Right renal pelvis (tissue), 4 donors: ENCODE data around the gene CHAT. TPM values are rescaled to one million over a fixed set of nuclear protein-coding genes. Genes with fewer than 3 reads are reported as not detected.

Experiments used
- DNase-seq, 4 donors: peaks; one replicate each; pipeline ENCODE4 v3.0.0-alpha.2; 2013; ENCODE audit warnings: low read depth in 4 of 4, low spot score in 3 of 4, missing footprints in 1 of 4
- polyA plus RNA-seq, 4 donors: library from polyadenylated mRNA; unstranded; fragments of 120-200 nt; gene quantifications; one replicate each; pipeline ENCODE4 v1.2.1, GENCODE V29; 2013; ENCODE audit not compliant: insufficient read length in 4 of 4

CHAT gene
- polyA plus RNA-seq, 4 donors = not detected

DNA sequence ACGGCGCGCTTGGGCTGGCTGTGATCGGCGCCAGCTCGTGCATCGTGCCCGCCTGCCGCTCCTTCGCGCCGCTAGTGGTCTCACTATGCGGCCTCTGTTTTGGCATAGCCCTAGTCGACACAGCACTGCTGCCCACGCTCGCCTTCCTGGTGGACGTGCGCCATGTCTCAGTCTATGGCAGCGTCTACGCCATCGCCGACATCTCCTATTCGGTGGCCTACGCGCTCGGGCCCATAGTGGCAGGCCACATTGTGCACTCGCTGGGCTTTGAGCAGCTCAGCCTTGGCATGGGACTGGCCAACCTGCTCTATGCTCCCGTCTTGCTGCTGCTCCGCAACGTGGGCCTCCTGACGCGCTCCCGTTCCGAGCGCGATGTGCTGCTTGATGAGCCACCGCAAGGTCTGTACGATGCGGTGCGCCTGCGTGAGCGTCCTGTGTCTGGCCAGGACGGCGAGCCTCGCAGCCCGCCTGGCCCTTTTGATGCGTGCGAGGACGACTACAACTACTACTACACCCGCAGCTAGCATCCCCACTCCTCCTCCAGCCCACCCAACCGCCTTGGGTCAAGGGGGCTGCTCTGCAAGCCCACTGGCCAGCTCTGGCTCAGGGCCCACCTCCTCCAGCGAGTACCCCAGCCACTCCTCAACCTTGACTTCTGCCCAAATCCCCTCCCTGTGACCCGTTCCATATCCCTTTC, 1.9 kb upstream of the CHAT start:
- DNase-seq = no peak

DNA sequence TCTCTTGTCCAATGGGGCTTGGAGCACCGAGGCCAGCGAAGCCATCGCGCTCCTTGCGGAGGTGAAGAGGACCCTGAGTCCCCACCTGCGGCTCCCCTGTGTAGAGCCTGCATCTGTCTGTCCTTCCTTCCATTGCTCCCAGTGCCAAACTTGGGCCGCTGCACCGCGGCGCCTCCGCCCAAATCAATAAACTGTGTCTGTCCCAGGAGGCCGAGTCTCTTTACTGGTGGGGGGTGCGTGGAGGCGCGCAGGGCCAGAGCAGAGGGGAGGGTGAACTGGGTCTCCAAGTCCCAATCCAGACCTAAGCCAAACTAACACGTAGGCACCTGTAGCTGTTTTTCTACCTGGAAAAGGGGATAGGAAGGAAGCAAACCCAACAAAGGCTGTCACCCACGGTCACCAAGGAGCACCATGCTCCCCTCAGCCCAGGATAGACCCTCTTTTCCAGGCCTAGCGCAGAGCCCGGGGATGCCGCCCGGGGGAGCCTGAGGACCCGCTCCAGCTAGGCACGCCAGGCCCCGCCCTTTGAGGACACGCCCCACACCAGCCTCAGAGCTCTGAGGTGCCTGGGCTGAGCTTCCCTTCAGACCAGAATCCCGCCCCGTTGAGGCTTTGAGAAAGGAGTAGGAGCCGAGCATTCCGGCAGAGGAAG, 1.2 kb upstream of the CHAT start:
- no peak for DNase-seq

GRCh38 chr10:49613165-49613881, 514 bp upstream of the CHAT start:
- DNase-seq = no peak

GRCh38 chr10:49614242-49615198, 683 bp downstream of the CHAT start:
- DNase-seq = no peak

GRCh38 chr10:49615213-49615612, 1.4 kb downstream of the CHAT start:
- DNase-seq = no peak

- DNase-seq = no peak
Observed at GRCh38 chr10:49615721-49616120, 1.9 kb downstream of the CHAT start.

DNA sequence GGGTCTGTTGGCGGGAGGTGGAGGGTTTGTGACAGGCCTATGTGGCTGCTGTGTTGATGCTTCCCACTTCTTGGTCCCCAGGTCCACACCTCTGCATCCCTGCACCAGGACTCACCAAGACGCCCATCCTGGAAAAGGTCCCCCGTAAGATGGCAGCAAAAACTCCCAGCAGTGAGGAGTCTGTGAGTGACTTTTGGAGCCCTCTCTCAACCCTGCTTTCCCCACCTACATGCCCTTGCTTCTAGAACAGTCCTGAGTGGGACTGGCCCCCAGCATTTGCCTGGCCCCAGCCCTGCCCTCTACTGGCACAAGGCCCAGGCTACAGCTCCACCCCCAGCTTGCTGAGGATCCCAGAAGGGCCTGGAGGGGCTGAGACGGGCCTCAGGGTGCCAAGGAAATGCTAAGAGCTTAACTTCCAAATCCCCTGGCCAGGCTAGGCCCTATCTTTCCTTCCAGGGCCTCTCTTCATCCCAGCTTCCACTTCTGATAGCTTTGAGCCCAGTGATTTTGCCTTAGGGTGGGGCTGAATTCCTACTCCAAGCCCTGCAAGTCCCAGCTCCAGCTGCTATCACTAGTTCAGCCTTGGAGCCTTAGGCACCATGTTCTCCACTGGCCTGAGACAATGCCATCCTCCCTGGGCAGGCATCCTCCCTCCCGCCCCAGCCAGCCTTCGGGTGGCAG, 2.7 kb downstream of the CHAT start:
- DNase-seq = no peak

DNA sequence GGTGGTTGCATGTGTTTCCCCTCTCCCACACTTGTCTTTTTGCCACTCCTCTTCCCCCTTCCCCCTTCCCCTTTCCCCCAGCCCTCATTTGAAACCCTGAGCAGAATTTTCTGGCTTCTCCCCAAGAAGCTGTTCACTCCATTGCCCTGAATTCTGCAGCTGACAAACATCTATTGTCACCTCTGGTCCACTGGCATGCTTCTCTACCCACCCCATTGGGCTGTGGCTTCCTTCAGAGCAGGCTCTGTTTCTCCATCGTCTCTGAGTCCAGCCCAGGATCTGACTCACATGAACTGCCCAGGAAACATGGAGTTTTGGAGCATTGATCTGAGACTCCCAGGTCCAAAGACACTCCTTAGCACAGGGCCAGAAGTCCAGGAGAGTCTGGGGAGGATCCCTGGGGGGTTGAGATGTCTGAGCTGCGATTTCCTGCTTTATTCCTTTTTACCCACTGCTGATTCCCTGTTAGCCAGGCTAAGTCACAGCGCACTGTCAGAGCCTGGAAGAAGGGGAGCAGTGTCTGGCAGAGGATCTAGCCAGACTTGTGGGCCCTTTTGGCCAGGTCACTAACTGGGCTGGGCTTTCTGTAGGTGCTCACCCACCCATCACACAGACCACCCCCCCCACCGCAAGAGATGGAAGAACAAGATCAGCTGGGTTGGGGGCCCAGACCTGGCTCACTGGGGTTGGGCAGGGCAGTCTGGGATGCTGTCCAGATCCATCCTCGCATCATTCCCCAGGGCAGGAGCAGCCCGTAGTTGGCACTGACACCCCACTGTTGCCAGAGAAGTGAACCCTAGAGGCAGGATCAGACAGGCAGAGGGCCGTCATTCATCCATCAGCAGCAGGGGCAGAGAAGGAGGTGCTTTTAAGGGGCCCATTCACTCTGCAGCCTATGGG, 3.5 kb downstream of the CHAT start:
- no peak for DNase-seq

DNA sequence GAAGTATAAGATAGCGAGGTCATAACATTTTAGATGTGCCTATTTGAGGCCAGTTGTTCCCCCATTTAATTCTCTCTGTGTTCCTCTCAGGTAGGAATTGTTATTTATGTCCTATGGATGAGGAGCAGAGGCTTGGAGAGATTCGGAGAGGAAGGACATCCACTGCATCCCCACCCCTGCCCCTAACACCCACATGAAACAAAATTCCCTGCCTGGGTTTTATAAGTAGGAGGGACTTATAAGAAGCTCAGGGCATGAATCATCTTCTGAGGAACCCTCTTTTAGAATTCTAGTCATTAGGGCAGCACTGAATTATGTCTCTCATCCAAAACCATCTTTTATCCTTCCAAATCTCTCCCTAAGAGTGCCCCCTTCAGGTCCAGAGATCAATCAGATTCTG, 5.0 kb downstream of the CHAT start:
- no peak for DNase-seq

GRCh38 chr10:49619613-49620012, 5.8 kb downstream of the CHAT start:
- no peak for DNase-seq

- no peak for DNase-seq
Observed at GRCh38 chr10:49620286-49620810, 6.5 kb downstream of the CHAT start.

DNA sequence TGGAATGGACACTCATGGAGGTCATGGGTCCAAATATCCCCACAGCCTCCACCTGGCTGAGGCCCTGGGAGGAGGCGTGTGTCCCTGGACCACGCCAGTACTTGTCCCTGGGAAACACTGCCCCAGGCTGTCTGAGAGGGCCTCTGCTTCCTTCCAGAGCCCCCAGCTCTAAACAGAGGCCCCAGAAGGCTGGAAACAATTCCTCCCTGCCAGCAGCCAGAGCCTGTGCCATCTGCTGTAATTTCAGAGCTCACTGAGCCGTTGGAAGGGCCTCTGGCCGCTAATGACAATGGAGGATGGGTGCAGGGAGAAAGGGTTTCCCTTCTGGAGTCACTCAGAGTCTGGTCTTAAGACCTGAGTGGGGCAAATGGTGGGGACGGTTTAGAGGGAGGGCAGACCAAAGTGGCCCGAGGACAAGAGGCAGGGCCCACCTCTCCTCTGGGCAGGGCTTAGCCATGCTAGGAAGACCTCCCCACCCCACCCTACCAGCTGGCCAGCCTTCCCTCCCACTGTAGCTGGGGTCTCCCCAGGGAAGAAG, 7.1 kb downstream of the CHAT start:
- DNase-seq = no peak

DNA sequence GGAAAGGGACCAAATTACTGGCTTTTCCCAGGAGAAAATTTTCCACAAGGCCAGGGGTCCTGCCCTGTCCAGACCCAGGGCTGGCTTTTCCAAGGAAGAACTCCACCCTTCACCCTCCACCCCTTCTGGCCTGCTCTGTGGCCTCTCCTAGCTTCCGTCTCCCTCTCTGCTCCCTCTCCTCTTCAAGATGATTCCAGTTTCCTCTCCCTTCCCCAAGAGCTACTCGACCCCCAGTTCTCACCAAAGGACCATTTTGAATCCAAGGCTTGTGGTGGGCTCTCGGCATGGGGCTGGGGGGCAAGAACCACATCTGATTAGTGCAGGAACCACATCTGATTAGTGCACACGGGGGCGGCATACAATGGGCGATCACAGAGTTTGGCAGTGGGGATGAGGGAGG, 7.7 kb downstream of the CHAT start:
- DNase-seq = no peak

DNA sequence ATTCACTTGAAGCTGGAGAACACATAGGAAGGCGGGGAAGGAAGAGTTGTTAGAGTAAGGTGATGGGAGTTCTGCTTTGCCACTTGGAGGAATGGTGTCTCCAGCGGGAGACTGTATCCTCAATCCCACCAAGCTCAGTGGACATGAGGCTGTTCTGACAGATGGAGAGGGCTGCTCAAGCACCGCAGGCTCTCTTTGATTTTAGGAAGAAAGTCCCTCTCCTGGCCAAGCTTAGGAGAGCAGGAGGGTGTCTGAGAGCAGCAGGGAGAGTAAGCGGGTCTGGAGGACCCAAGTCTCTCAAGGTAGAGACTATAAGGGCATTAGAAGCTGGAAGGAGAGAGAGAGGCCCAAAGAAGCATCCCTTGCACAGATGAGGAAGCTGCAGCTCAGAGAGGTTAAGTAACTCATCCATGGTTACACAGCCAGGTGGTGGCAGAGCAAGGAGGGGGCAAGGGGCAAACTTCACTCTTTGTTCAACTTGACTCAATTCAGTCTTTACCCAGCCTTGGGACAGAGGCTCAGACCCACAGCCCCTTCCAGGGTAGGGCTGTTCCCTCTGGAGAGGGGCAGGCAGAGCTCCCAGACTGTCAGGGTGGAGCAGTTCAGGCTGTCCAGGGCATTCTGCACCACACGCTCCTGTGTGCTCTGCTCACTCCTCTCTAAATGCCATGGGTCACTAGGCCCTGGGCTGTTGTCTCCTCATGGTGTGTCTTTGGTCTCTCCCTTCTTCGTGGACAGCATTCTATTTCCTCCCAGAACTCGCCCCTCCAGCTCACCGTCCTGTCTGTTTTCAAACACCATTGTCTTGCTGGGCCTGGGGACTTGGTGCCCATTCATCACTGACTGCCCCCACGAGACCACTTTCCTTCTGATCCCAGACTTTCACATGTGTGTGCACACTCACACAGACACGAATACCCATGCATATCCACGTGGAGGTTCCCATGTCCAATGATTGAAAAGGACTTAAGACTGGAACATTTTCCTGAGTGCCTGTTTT, 8.9 kb downstream of the CHAT start:
- no peak for DNase-seq

DNA sequence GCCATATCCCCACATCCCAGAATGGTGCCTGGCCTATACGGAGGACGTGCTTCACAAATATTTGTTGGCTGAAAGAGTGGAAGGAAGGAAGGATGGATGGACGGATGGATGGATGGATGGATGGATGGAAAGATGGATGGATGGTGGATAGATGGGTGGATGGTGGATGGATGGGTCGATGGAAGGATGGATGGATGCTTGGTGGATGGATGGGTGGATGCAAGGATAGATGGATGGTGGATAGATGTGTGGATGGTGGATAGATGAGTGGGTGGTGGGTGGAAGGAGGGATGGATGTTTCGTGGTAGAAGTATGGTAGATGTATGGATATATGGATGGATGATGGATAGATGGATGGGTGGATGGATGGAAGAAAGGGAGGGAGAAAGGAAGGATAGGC, 10.8 kb downstream of the CHAT start:
- DNase-seq = no peak

GRCh38 chr10:49625411-49625810, 11.6 kb downstream of the CHAT start:
- DNase-seq = no peak

GRCh38 chr10:49627038-49627437, 13.2 kb downstream of the CHAT start:
- DNase-seq = no peak
